Liver (tissue), 3 donors: Measurements from ENCODE around the gene CCDC12.

Experiments used
- FOXA2 ChIP-seq: IDR thresholded peaks from 2 replicates; pipeline ENCODE4 v1.6.1; 2016; ENCODE audit warnings: antibody characterized with exemption
- GABPA ChIP-seq, 2 donors: IDR thresholded peaks in 1 of 2; conservative IDR thresholded peaks in 1 of 2; 2 replicates each; pipeline ENCODE4 v1.6.1; 2016; ENCODE audit warnings: antibody characterized with exemption in 2 of 2, mild to moderate bottlenecking in 1 of 2, moderate library complexity in 1 of 2
- HNF4G ChIP-seq: IDR thresholded peaks from 2 replicates; pipeline ENCODE4 v1.6.1; 2016; ENCODE audit warnings: antibody characterized with exemption
- JUND ChIP-seq, 2 donors: IDR thresholded peaks; 2 replicates each; pipeline ENCODE4 v1.6.1; 2016; ENCODE audit warnings: antibody characterized with exemption in 2 of 2
- RAD21 ChIP-seq, 2 donors: IDR thresholded peaks; 2 replicates each; pipeline ENCODE4 v1.6.1; 2016; ENCODE audit warnings: antibody characterized with exemption in 2 of 2, mild to moderate bottlenecking in 2 of 2
- SP1 ChIP-seq: IDR thresholded peaks from 2 replicates; pipeline ENCODE4 v1.6.1; 2018; ENCODE audit warnings: antibody characterized with exemption, mild to moderate bottlenecking
- TAF1 ChIP-seq: conservative IDR thresholded peaks from 2 replicates; pipeline ENCODE4 v1.6.1; 2016; ENCODE audit warnings: antibody characterized with exemption, mild to moderate bottlenecking
- TF ChIP-seq, protein P1 (sequence below): fragments of 150-350 bp; IDR thresholded peaks from 2 replicates; pipeline ENCODE4 v1.5.1; 2017; ENCODE audit warnings: improper control_type of control experiment, low read depth, low read length; ENCODE audit not compliant: missing input control
- TF ChIP-seq, protein P2 (sequence below): IDR thresholded peaks from 2 replicates; pipeline ENCODE4 v1.6.1; 2016; ENCODE audit warnings: antibody characterized with exemption, mild to moderate bottlenecking
- TF ChIP-seq, protein P3 (sequence below): IDR thresholded peaks from 2 replicates; pipeline ENCODE4 v1.6.1; 2016; ENCODE audit warnings: antibody characterized with exemption
- TF ChIP-seq, protein P4 (sequence below): IDR thresholded peaks from 2 replicates; pipeline ENCODE4 v1.6.1; 2016; ENCODE audit warnings: antibody characterized with exemption
- TF ChIP-seq, protein P5 (sequence below): IDR thresholded peaks from 2 replicates; pipeline ENCODE4 v1.6.1; 2016; ENCODE audit warnings: antibody characterized with exemption
- donor health status: healthy.
- donor health status: healthy.

DNA sequence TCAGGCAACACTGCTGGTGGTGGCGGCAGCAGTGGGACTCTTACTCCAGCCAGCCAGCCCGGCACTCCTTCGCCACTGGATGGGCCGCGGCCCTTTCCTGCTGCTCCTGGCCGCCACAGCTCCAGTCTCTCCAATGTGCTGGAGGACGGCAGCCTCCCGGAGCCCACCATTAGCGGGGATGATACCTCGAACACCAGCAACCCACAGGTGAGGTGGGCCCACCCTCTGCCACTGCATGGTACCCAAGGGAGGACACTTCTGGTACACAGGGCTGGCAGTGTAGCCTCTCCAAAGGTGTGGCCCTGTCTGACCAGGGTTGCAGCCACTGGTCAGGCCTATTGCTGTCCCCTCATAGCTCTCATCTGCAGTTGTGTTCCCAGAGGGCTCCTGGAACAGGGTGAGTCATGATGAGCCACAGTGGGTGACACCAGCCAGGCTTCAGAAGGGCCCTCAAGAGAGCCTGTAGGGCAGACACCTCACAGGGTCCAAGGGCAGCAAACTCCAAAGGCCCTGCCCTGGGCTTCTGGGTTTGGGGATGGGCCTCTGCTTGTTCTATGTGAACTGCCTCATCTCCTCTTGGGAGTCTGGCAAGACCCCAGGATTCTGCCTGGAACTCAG is 23.8 kb upstream of the CCDC12 start:
- TF ChIP-seq JUND (IDR thresholded peaks at IDR 0.05) (no peak), SP1 (no peak), RAD21 (IDR thresholded peaks at IDR 0.05) (no peak), HNF4G (no peak), FOXA2 (no peak), TAF1 (no peak), GABPA (IDR thresholded peaks at IDR 0.05 in 1 of 2, conservative IDR thresholded peaks at IDR 0.05 in 1 of 2) (no peak)
- TF ChIP-seq, protein P1, sequence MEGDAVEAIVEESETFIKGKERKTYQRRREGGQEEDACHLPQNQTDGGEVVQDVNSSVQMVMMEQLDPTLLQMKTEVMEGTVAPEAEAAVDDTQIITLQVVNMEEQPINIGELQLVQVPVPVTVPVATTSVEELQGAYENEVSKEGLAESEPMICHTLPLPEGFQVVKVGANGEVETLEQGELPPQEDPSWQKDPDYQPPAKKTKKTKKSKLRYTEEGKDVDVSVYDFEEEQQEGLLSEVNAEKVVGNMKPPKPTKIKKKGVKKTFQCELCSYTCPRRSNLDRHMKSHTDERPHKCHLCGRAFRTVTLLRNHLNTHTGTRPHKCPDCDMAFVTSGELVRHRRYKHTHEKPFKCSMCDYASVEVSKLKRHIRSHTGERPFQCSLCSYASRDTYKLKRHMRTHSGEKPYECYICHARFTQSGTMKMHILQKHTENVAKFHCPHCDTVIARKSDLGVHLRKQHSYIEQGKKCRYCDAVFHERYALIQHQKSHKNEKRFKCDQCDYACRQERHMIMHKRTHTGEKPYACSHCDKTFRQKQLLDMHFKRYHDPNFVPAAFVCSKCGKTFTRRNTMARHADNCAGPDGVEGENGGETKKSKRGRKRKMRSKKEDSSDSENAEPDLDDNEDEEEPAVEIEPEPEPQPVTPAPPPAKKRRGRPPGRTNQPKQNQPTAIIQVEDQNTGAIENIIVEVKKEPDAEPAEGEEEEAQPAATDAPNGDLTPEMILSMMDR: no peak
- TF ChIP-seq, protein P2, sequence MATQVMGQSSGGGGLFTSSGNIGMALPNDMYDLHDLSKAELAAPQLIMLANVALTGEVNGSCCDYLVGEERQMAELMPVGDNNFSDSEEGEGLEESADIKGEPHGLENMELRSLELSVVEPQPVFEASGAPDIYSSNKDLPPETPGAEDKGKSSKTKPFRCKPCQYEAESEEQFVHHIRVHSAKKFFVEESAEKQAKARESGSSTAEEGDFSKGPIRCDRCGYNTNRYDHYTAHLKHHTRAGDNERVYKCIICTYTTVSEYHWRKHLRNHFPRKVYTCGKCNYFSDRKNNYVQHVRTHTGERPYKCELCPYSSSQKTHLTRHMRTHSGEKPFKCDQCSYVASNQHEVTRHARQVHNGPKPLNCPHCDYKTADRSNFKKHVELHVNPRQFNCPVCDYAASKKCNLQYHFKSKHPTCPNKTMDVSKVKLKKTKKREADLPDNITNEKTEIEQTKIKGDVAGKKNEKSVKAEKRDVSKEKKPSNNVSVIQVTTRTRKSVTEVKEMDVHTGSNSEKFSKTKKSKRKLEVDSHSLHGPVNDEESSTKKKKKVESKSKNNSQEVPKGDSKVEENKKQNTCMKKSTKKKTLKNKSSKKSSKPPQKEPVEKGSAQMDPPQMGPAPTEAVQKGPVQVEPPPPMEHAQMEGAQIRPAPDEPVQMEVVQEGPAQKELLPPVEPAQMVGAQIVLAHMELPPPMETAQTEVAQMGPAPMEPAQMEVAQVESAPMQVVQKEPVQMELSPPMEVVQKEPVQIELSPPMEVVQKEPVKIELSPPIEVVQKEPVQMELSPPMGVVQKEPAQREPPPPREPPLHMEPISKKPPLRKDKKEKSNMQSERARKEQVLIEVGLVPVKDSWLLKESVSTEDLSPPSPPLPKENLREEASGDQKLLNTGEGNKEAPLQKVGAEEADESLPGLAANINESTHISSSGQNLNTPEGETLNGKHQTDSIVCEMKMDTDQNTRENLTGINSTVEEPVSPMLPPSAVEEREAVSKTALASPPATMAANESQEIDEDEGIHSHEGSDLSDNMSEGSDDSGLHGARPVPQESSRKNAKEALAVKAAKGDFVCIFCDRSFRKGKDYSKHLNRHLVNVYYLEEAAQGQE: no peak
- TF ChIP-seq, protein P3, sequence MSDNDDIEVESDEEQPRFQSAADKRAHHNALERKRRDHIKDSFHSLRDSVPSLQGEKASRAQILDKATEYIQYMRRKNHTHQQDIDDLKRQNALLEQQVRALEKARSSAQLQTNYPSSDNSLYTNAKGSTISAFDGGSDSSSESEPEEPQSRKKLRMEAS: no peak
- TF ChIP-seq, protein P4, sequence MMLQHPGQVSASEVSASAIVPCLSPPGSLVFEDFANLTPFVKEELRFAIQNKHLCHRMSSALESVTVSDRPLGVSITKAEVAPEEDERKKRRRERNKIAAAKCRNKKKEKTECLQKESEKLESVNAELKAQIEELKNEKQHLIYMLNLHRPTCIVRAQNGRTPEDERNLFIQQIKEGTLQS: no peak
- TF ChIP-seq, protein P5, sequence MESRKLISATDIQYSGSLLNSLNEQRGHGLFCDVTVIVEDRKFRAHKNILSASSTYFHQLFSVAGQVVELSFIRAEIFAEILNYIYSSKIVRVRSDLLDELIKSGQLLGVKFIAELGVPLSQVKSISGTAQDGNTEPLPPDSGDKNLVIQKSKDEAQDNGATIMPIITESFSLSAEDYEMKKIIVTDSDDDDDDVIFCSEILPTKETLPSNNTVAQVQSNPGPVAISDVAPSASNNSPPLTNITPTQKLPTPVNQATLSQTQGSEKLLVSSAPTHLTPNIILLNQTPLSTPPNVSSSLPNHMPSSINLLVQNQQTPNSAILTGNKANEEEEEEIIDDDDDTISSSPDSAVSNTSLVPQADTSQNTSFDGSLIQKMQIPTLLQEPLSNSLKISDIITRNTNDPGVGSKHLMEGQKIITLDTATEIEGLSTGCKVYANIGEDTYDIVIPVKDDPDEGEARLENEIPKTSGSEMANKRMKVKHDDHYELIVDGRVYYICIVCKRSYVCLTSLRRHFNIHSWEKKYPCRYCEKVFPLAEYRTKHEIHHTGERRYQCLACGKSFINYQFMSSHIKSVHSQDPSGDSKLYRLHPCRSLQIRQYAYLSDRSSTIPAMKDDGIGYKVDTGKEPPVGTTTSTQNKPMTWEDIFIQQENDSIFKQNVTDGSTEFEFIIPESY: no peak
